K562 (cell line): Measurements from ENCODE around the gene CCR5AS.

Experiments
- ATAC-seq: fragments of 200-7000 bp; cut with Tn5 transposase; 3 replicates; pipeline ENCODE4 v1.9.1; 2020; ENCODE audit warnings: moderate library complexity
- BruUV-seq: library from RNA; stranded (reverse); fragments of 400-500 nt; replicated peaks from 2 replicates; lab custom pipeline; 2021; lab: Mats Ljungman, UMichigan
- CTCF ChIA-PET: fragments of 300-600 bp; formaldehyde crosslinking; extraction: SDS; loops from one replicate; lab custom pipeline; 2021; ENCODE audit warnings: low intra/inter-chr PET ratio; lab: Yijun Ruan, JAX
- POLR2A ChIA-PET: fragments of 300-600, 350-650 bp; sonication (Branson Sonifier 250); formaldehyde crosslinking; extraction: SDS; loops from one replicate; lab custom pipeline; 2021; ENCODE audit warnings: antibody characterized with exemption, inconsistent platforms; lab: Yijun Ruan, JAX
- DNase-seq, 4 experiments: peaks; one replicate each; pipeline versions ENCODE4 v3.0.0 to v3.0.0-alpha.2; 2011 to 2018; ENCODE audit warnings: low spot score in 3 of 4, mixed read lengths in 3 of 4; ENCODE audit errors: extremely low read depth in 1 of 4
- FAIRE-seq: peaks from 2 replicates; lab custom pipeline; 2011; peaks lifted over from hg19 to GRCh38; lab: Jason Lieb, UNC
- H2AFZ ChIP-seq: 2 replicates; pipeline ENCODE4 v1.6.0; 2011; ENCODE audit warnings: low read depth, low read length, control low read depth, inconsistent platforms
- H3K27ac ChIP-seq: fragments of 200-600 bp; 3 replicates; pipeline ENCODE4 v1.8.0; 2011; ENCODE audit warnings: low read depth, mild to moderate bottlenecking, control low read depth, inconsistent platforms, low read length, moderate library complexity, mixed read lengths; ENCODE audit errors: extremely low read depth
- H3K27me3 ChIP-seq, 2 experiments: fragments of 300-600 bp in 1 of 2; 2 replicates in 1 of 2; 3 replicates in 1 of 2; pipeline versions ENCODE4 v1.6.0 to v1.8.0; 2011; ENCODE audit warnings: inconsistent platforms in 2 of 2, low read length in 2 of 2, mild to moderate bottlenecking in 1 of 2, mixed read lengths in 1 of 2, moderate library complexity in 1 of 2; ENCODE audit not compliant: control insufficient read depth in 2 of 2, insufficient read depth in 2 of 2
- H3K36me3 ChIP-seq: fragments of 300-600 bp; 3 replicates; pipeline ENCODE4 v1.8.0; 2011; ENCODE audit warnings: mild to moderate bottlenecking, low read length, inconsistent platforms; ENCODE audit not compliant: control insufficient read depth, insufficient read depth
- H3K4me1 ChIP-seq, 2 experiments: fragments of 200-600 bp in 1 of 2; replicated peaks in 1 of 2; 2 replicates in 1 of 2; 3 replicates in 1 of 2; pipeline versions ENCODE4 v1.5.1 to v1.8.0; 2011; ENCODE audit warnings: inconsistent platforms in 2 of 2, low read length in 2 of 2, mild to moderate bottlenecking in 1 of 2, mixed read lengths in 1 of 2, moderate library complexity in 1 of 2; ENCODE audit not compliant: control insufficient read depth in 2 of 2, insufficient read depth in 2 of 2
- H3K4me2 ChIP-seq: 2 replicates; pipeline ENCODE4 v1.6.1; 2011; ENCODE audit warnings: low read length, control low read depth, inconsistent platforms, mixed read lengths; ENCODE audit not compliant: insufficient read depth
- H3K4me3 ChIP-seq: fragments of 200-600 bp; sonication (generic), shearing (Covaris generic); 2 replicates; pipeline ENCODE4 v1.5.1; 2016; ENCODE audit warnings: control low read depth, inconsistent platforms
- H3K79me2 ChIP-seq: fragments of 200-600 bp; 3 replicates; pipeline ENCODE4 v1.8.0; 2011; ENCODE audit warnings: low read length, inconsistent platforms; ENCODE audit not compliant: control insufficient read depth, insufficient read depth
- H3K9ac ChIP-seq, 2 experiments: 2 replicates each; pipeline versions ENCODE4 v1.6.0 to v1.6.1; 2011; ENCODE audit warnings: low read depth in 2 of 2, low read length in 2 of 2, control low read depth in 1 of 2, inconsistent platforms in 1 of 2, mild to moderate bottlenecking in 1 of 2, mixed read lengths in 1 of 2; ENCODE audit not compliant: insufficient read depth in 1 of 2
- H3K9me1 ChIP-seq: one replicate; pipeline ENCODE4 v1.6.0; 2011; ENCODE audit warnings: inconsistent platforms, mild to moderate bottlenecking, low read length, moderate library complexity; ENCODE audit not compliant: control insufficient read depth, insufficient read depth
- H3K9me3 ChIP-seq: replicated peaks from 2 replicates; pipeline ENCODE4 v1.5.1; 2011; ENCODE audit warnings: low read depth, low read length, inconsistent platforms; ENCODE audit not compliant: control insufficient read depth, insufficient read depth
- H4K20me1 ChIP-seq: replicated peaks from 2 replicates; pipeline ENCODE4 v1.6.1; 2011; ENCODE audit warnings: low read length, inconsistent platforms, mixed read lengths; ENCODE audit not compliant: control insufficient read depth, insufficient read depth
- AFF1 ChIP-seq, 2 experiments: fragments of 450-650 bp; IDR thresholded peaks; 2 replicates each; pipeline ENCODE4 v1.6.1; 2018; ENCODE audit warnings: mild to moderate bottlenecking in 2 of 2, low read depth in 1 of 2; ENCODE audit not compliant: partially characterized antibody in 2 of 2
- REST ChIP-seq, 2 experiments: fragments of 450-650 bp; formaldehyde crosslinking in 1 of 2; IDR thresholded peaks; 2 replicates each; pipeline versions ENCODE4 v1.4.0 to v1.6.1; 2014 to 2020; ENCODE audit warnings: mild to moderate bottlenecking in 2 of 2, borderline replicate concordance in 1 of 2, low read depth in 1 of 2
- TRIM25 ChIP-seq: fragments of 450-650 bp; IDR thresholded peaks from 2 replicates; pipeline ENCODE4 v1.7.0; 2016; ENCODE audit warnings: borderline replicate concordance
- ZBTB33 ChIP-seq: sonication (generic); formaldehyde crosslinking; IDR thresholded peaks from 2 replicates; pipeline ENCODE4 v1.8.1; 2023; ENCODE audit warnings: mild to moderate bottlenecking, missing genetic modification reagents
- ZNF282 ChIP-seq: sonication (generic); formaldehyde crosslinking; IDR thresholded peaks from 2 replicates; pipeline ENCODE4 v1.8.1; 2023; ENCODE audit warnings: missing genetic modification reagents
- WGBS: fragments of 100-300 bp; shearing (Covaris generic); methylation state at CpG from one replicate; pipeline ENCODE4 v1.1.6; 2016; ENCODE audit warnings: low coverage, mixed read lengths; ENCODE audit not compliant: insufficient coverage; ENCODE audit errors: missing lambda C conversion rate; 5-methylcytosine and 5-hydroxymethylcytosine counted together
- in situ Hi-C: fragments of 300-500 bp; cut with MboI; formaldehyde crosslinking; loops from 4 replicates; pipeline ENCODE4 v1.15.0; 2018; ENCODE audit warnings: inconsistent platforms, mixed read lengths
- intact Hi-C: fragments of 100-400 bp; cut with micrococcal nuclease; formaldehyde crosslinking; loops from 2 replicates; pipeline ENCODE4 v1.14.2; 2022

The CCR5AS gene

GRCh38 chr3:46356276-46356675, 50.6 kb downstream of the CCR5AS start:
- BruUV-seq, result no TSS peak
- Histone ChIP-seq H3K79me2 (no peaks in the 10 kb centered on the region), H2AFZ (no peak overlapping the region), H3K4me1 (no peaks in the 10 kb centered on the region), H3K9me1 (no peaks in the 10 kb centered on the region), H3K36me3 (no peaks in the 10 kb centered on the region), H3K4me2 (no peak overlapping the region), H3K27me3 (peaks cover 22 to 46% of the 10 kb centered on the region in 2 experiments; a peak in 4 of 5 replicates), H4K20me1 (no peaks in the 10 kb centered on the region), H3K9ac (no peak overlapping the region), H3K27ac (no peak overlapping the region), H3K9me3 (no peaks in the 10 kb centered on the region), H3K4me3 (no peak overlapping the region)
- WGBS, result 0% methylated on average over 3 of the region's 3 CpGs
- in situ Hi-C loops (no loop called here), intact Hi-C loops (no loop called here)
- no peak for FAIRE-seq
- POLR2A ChIA-PET, result no interaction called here
- CTCF ChIA-PET, result no interaction called here
- ATAC-seq, result no peak
- no peak for DNase-seq
- no peak for TF ChIP-seq AFF1 (IDR thresholded peaks at IDR 0.05; ENCODE audit: low read depth in 1 of 2, partially characterized antibody in 2 of 2)
- no peak for TF ChIP-seq TRIM25
- TF ChIP-seq ZNF282, result no peak
- no peak for TF ChIP-seq REST (IDR thresholded peaks at IDR 0.05; ENCODE audit: borderline replicate concordance)
- no peak for TF ChIP-seq REST (CRISPR knock-in tag; IDR thresholded peaks at IDR 0.05; ENCODE audit: low read depth)
- TF ChIP-seq ZBTB33, result no peak
